Measurements from ENCODE around the gene PRMT3. TPM values are rescaled to one million over a fixed set of nuclear protein-coding genes. Genes with fewer than 3 reads are reported as not detected.

PRMT3 gene
- polyA plus RNA-seq, 1 donor (not counting 4 experiments of a cell fraction or from before 2014, with no cell fraction given): 29.4 TPM

DNA sequence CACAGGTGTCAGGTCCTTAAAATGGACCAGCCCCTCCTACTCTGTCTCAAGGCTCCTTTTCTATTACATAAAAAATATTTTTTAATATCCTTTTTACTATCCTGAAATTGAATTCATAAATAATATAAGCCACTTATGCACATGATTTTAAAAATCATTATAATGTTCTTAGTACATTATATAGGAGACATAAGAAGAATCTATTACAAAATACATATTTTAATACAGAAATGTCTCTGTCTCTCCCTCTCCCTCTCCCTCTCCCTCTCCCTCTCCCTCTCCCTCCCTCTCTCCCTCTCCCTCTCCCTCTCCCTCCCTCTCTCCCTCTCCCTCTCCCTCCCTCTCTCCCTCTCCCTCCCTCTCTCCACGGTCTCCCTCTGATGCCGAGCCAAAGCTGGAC is 159.9 kb downstream of the PRMT3 start:
- H3K4me1 ChIP-seq (ENCODE audit: control insufficient read depth, extremely low read depth, insufficient read depth, low read length): no peaks in the 10 kb centered on the region
- no peaks in the 10 kb centered on the region for H3K36me3 ChIP-seq (ENCODE audit: control insufficient read depth in 2 of 2, extremely low read depth in 1 of 2, insufficient read depth in 2 of 2, low read length in 2 of 2)
- no peak for TF ChIP-seq EZH2 (IDR thresholded peaks at IDR 0.05; ENCODE audit: low read length)
- no peak for TF ChIP-seq CTCF (optimal IDR thresholded peaks at IDR 0.05 in 1 of 3, IDR thresholded peaks at IDR 0.05 in 1 of 3, conservative IDR thresholded peaks at IDR 0.05 in 1 of 3; ENCODE audit: extremely low read depth in 1 of 3, insufficient read depth in 2 of 3, low read length in 3 of 3)
- dilution Hi-C loops (cut with MboI; ENCODE audit: extremely low pct_ligation_motif_present, low sequenced_read_pairs): no loop called here
- H3K4me3 ChIP-seq (ENCODE audit: control insufficient read depth in 2 of 3, extremely low read depth in 1 of 3, insufficient read depth in 2 of 3, low read depth in 1 of 3, low read length in 3 of 3): no peak overlapping the region
- H3K9me1 ChIP-seq (ENCODE audit: control insufficient read depth, extremely low read depth, insufficient read depth, low read length): no peaks in the 10 kb centered on the region
- H4K20me1 ChIP-seq (ENCODE audit: control insufficient read depth, extremely low read depth, insufficient read depth, low read length): no peaks in the 10 kb centered on the region
- no peak for DNase-seq (ENCODE audit: low read depth, low spot score)
- no peak overlapping the region for H2AFZ ChIP-seq (ENCODE audit: control insufficient read depth, low read length)
- H3K79me2 ChIP-seq (ENCODE audit: control insufficient read depth, insufficient read depth, low read length): no peaks in the 10 kb centered on the region
- FAIRE-seq: no peak
- no peak overlapping the region for H3K27ac ChIP-seq (ENCODE audit: control insufficient read depth, insufficient read depth, low read length)
- H3K9ac ChIP-seq (ENCODE audit: control insufficient read depth, extremely low read depth, insufficient read depth, low read length): no peak overlapping the region
- no peak overlapping the region for H3K4me2 ChIP-seq (ENCODE audit: control insufficient read depth, extremely low read depth, insufficient read depth, low read depth, low read length)
- H3K9me3 ChIP-seq (ENCODE audit: control insufficient read depth, low read depth, low read length): no peaks in the 10 kb centered on the region
- H3K27me3 ChIP-seq (ENCODE audit: control insufficient read depth, extremely low read depth, insufficient read depth, low read length): no peaks in the 10 kb centered on the region

DNA sequence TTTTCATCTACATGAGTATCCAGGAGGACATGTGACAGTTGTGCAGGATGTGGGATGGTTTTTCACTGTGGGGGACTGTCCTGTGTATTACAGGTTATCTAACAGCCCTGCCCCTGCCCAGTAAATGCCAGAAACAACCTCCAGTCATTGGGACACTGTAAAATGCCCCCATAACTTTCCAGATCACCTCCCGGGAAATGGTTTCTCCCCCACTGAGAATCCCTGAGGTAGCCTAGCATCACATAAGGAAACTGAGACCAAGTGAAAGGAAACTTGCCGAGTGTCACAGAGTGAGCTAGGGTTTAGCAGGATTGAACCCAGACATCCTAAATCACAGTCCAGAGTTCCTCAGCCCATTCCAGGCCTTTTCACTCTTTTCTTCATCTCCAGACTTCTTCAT is 163.6 kb downstream of the PRMT3 start:
- Histone ChIP-seq H3K9me1 (ENCODE audit: control insufficient read depth, extremely low read depth, insufficient read depth, low read length) (no peaks in the 10 kb centered on the region), H3K4me2 (ENCODE audit: control insufficient read depth, extremely low read depth, insufficient read depth, low read depth, low read length) (no peak overlapping the region), H3K4me1 (ENCODE audit: control insufficient read depth, extremely low read depth, insufficient read depth, low read length) (no peaks in the 10 kb centered on the region), H3K36me3 (ENCODE audit: control insufficient read depth in 2 of 2, extremely low read depth in 1 of 2, insufficient read depth in 2 of 2, low read length in 2 of 2) (no peaks in the 10 kb centered on the region), H3K27me3 (ENCODE audit: control insufficient read depth, extremely low read depth, insufficient read depth, low read length) (no peaks in the 10 kb centered on the region), H3K79me2 (ENCODE audit: control insufficient read depth, insufficient read depth, low read length) (no peaks in the 10 kb centered on the region), H4K20me1 (ENCODE audit: control insufficient read depth, extremely low read depth, insufficient read depth, low read length) (no peaks in the 10 kb centered on the region), H3K9me3 (ENCODE audit: control insufficient read depth, low read depth, low read length) (no peaks in the 10 kb centered on the region), H3K4me3 (ENCODE audit: control insufficient read depth in 2 of 3, extremely low read depth in 1 of 3, insufficient read depth in 2 of 3, low read depth in 1 of 3, low read length in 3 of 3) (no peak overlapping the region), H2AFZ (ENCODE audit: control insufficient read depth, low read length) (no peak overlapping the region), H3K9ac (ENCODE audit: control insufficient read depth, extremely low read depth, insufficient read depth, low read length) (no peak overlapping the region), H3K27ac (ENCODE audit: control insufficient read depth, insufficient read depth, low read length) (no peak overlapping the region)
- DNase-seq (ENCODE audit: low read depth, low spot score): no peak
- no peak for TF ChIP-seq EZH2 (IDR thresholded peaks at IDR 0.05; ENCODE audit: low read length)
- no peak for TF ChIP-seq CTCF (optimal IDR thresholded peaks at IDR 0.05 in 1 of 3, IDR thresholded peaks at IDR 0.05 in 1 of 3, conservative IDR thresholded peaks at IDR 0.05 in 1 of 3; ENCODE audit: extremely low read depth in 1 of 3, insufficient read depth in 2 of 3, low read length in 3 of 3)
- dilution Hi-C loops (cut with MboI; ENCODE audit: extremely low pct_ligation_motif_present, low sequenced_read_pairs): no loop called here
- FAIRE-seq: no peak
